HAP-1 (cell line): ENCODE measurements around the gene TIPARP.
"Not testable (repeated sequence)": the region's sequence is repeated elsewhere in the genome, so short reads cannot be mapped to it uniquely, and the experiment has no call there.

ENCODE experiments used
- DNase-seq, 2 experiments: peaks; one replicate each; pipeline ENCODE4 v3.0.0-alpha.2; 2016 to 2020; ENCODE audit warnings: low spot score in 2 of 2
- H3K27me3 ChIP-seq: fragments of 250-450 bp; sonication (Bioruptor Pico); 2 replicates; pipeline ENCODE4 v1.5.1; 2020; ENCODE audit warnings: low read depth, mild to moderate bottlenecking, moderate library complexity
- H3K36me3 ChIP-seq: fragments of 250-450 bp; sonication (Bioruptor Pico); replicated peaks from 2 replicates; pipeline ENCODE4 v1.5.1; 2020; ENCODE audit warnings: mild to moderate bottlenecking
- H3K4me1 ChIP-seq: fragments of 250-450 bp; sonication (Bioruptor Pico); 2 replicates; pipeline ENCODE4 v1.5.1; 2020; ENCODE audit warnings: mild to moderate bottlenecking
- H3K4me3 ChIP-seq: fragments of 250-450 bp; sonication (Bioruptor Pico); 2 replicates; pipeline ENCODE4 v1.5.1; 2020; ENCODE audit warnings: mild to moderate bottlenecking, moderate library complexity
- H3K9me3 ChIP-seq: fragments of 250-450 bp; sonication (Bioruptor Pico); 2 replicates; pipeline ENCODE4 v1.5.1; 2020; ENCODE audit warnings: mild to moderate bottlenecking, moderate library complexity
- in situ Hi-C: fragments of 300-500 bp; cut with MboI; formaldehyde crosslinking; loops from 3 replicates; pipeline ENCODE4 v1.14.3; 2020; ENCODE audit warnings: low sequenced_read_pairs, inconsistent platforms, mixed read lengths

TIPARP gene

GRCh38 chr3:156639414-156640023 is 34.9 kb upstream of the TIPARP start:
- Histone ChIP-seq H3K4me3 (no peak overlapping the region), H3K27me3 (0 out of 2 replicates have a peak, but pooled peaks cover 2% of the 10 kb centered on the region), H3K36me3 (no peaks in the 10 kb centered on the region), H3K4me1 (no peaks in the 10 kb centered on the region), H3K9me3 (no peaks in the 10 kb centered on the region)
- in situ Hi-C loops: no loop called here
- DNase-seq: no peak

- no peaks in the 10 kb centered on the region for H3K36me3 ChIP-seq
- 0 out of 2 replicates have a peak, but pooled peaks cover 2% of the 10 kb centered on the region for H3K27me3 ChIP-seq
- no peaks in the 10 kb centered on the region for H3K9me3 ChIP-seq
- H3K4me1 ChIP-seq: no peaks in the 10 kb centered on the region
- in situ Hi-C loops: no loop called here
- no peak for DNase-seq
- no peak overlapping the region for H3K4me3 ChIP-seq
Observed at GRCh38 chr3:156641618-156641975, 32.8 kb upstream of the TIPARP start.

- in situ Hi-C loops: no loop called here
- H3K4me1 ChIP-seq: no peaks in the 10 kb centered on the region
- no peak overlapping the region for H3K4me3 ChIP-seq
- H3K36me3 ChIP-seq: no peaks in the 10 kb centered on the region
- no peak for DNase-seq
- H3K27me3 ChIP-seq: 0 out of 2 replicates have a peak, but pooled peaks cover 2% of the 10 kb centered on the region
- no peaks in the 10 kb centered on the region for H3K9me3 ChIP-seq
Observed at GRCh38 chr3:156642750-156643728, 31.4 kb upstream of the TIPARP start.

- Histone ChIP-seq H3K27me3 (0 out of 2 replicates have a peak, but pooled peaks cover 2% of the 10 kb centered on the region), H3K4me1 (no peaks in the 10 kb centered on the region), H3K36me3 (no peaks in the 10 kb centered on the region), H3K9me3 (no peaks in the 10 kb centered on the region), H3K4me3 (no peak overlapping the region)
- no peak for DNase-seq
- in situ Hi-C loops: no loop called here
Observed at GRCh38 chr3:156643729-156644389, 30.5 kb upstream of the TIPARP start.

- DNase-seq: no peak
- in situ Hi-C loops: no loop called here
- Histone ChIP-seq H3K9me3 (no peaks in the 10 kb centered on the region), H3K4me1 (no peaks in the 10 kb centered on the region), H3K4me3 (no peak overlapping the region), H3K27me3 (0 out of 2 replicates have a peak, but pooled peaks cover 2% of the 10 kb centered on the region), H3K36me3 (no peaks in the 10 kb centered on the region)
Observed at GRCh38 chr3:156644958-156645357, 29.4 kb upstream of the TIPARP start.

- 0 out of 2 replicates have a peak, but pooled peaks cover 2% of the 10 kb centered on the region for H3K27me3 ChIP-seq
- in situ Hi-C loops: no loop called here
- H3K36me3 ChIP-seq: no peaks in the 10 kb centered on the region
- DNase-seq: no peak
- no peaks in the 10 kb centered on the region for H3K4me1 ChIP-seq
- H3K9me3 ChIP-seq: no peaks in the 10 kb centered on the region
- H3K4me3 ChIP-seq: no peak overlapping the region
Observed at GRCh38 chr3:156646958-156647357, 27.4 kb upstream of the TIPARP start.

GRCh38 chr3:156648086-156648485 is 26.3 kb upstream of the TIPARP start:
- in situ Hi-C loops: no loop called here
- H3K9me3 ChIP-seq: no peaks in the 10 kb centered on the region
- H3K4me1 ChIP-seq: no peaks in the 10 kb centered on the region
- H3K4me3 ChIP-seq: no peak overlapping the region
- no peak for DNase-seq
- H3K27me3 ChIP-seq: 0 out of 2 replicates have a peak, but pooled peaks cover 2% of the 10 kb centered on the region
- H3K36me3 ChIP-seq: no peaks in the 10 kb centered on the region

- no peak for DNase-seq
- Histone ChIP-seq H3K4me3 (no peak overlapping the region), H3K4me1 (no peaks in the 10 kb centered on the region), H3K27me3 (no peaks in the 10 kb centered on the region), H3K9me3 (no peaks in the 10 kb centered on the region), H3K36me3 (no peaks in the 10 kb centered on the region)
- in situ Hi-C loops: no loop called here
Observed at GRCh38 chr3:156649681-156650080, 24.7 kb upstream of the TIPARP start.

GRCh38 chr3:156652661-156653060 is 21.7 kb upstream of the TIPARP start:
- H3K36me3 ChIP-seq, H3K4me3 ChIP-seq, DNase-seq, H3K9me3 ChIP-seq, in situ Hi-C loops, H3K27me3 ChIP-seq, H3K4me1 ChIP-seq: not testable (repeated sequence)

- in situ Hi-C loops: no loop called here
- Histone ChIP-seq H3K27me3 (no peaks in the 10 kb centered on the region), H3K4me1 (no peaks in the 10 kb centered on the region), H3K9me3 (no peaks in the 10 kb centered on the region; the same call in 1 of the 2 replicates), H3K4me3 (no peak overlapping the region), H3K36me3 (no peaks in the 10 kb centered on the region)
- no peak for DNase-seq
Observed at GRCh38 chr3:156654834-156655233, 19.6 kb upstream of the TIPARP start.

- H3K36me3 ChIP-seq: no peaks in the 10 kb centered on the region
- no peaks in the 10 kb centered on the region; the same call in 1 of the 2 replicates for H3K9me3 ChIP-seq
- in situ Hi-C loops: no loop called here
- no peaks in the 10 kb centered on the region for H3K4me1 ChIP-seq
- no peaks in the 10 kb centered on the region for H3K27me3 ChIP-seq
- H3K4me3 ChIP-seq: no peak overlapping the region
- DNase-seq: no peak
Observed at GRCh38 chr3:156655819-156656550, 18.4 kb upstream of the TIPARP start.

- no peaks in the 10 kb centered on the region for H3K27me3 ChIP-seq
- no peaks in the 10 kb centered on the region for H3K4me1 ChIP-seq
- in situ Hi-C loops: no loop called here
- H3K36me3 ChIP-seq: no peaks in the 10 kb centered on the region
- no peak for DNase-seq
- H3K4me3 ChIP-seq: no peak overlapping the region
- no peaks in the 10 kb centered on the region; the same call in 1 of the 2 replicates for H3K9me3 ChIP-seq
Observed at GRCh38 chr3:156657440-156657839, 16.9 kb upstream of the TIPARP start.
